NCI-H1092 treated with DMSO at 0.1 percent for 48 hours (cell line): ENCODE data around the gene AUH.

Experiments
- DNase-seq: peaks from one replicate; lab custom pipeline; 2025; lab: John Stamatoyannopoulos, UW

AUH gene

GRCh38 chr9:91164724-91165520 is 196.8 kb downstream of the AUH start:
- DNase-seq = no peak
